GM18951 (cell line): Measurements from ENCODE around the gene PLPPR2.
A peak's percentile ranks its signal among the peaks of the same experiment; 100 is the strongest.
"Not testable (repeated sequence)": the region's sequence is repeated elsewhere in the genome, so short reads cannot be mapped to it uniquely, and the experiment has no call there.

Source experiments
- POLR2A ChIP-seq: IDR thresholded peaks from 4 replicates; pipeline ENCODE4 v1.6.1; 2011; ENCODE audit warnings: mild to moderate bottlenecking; ENCODE audit not compliant: insufficient read length, insufficient read depth; ENCODE audit errors: extremely low read depth
- in situ Hi-C: fragments of 300-500 bp; cut with MboI; formaldehyde crosslinking; loops from one replicate; pipeline ENCODE4 v1.12.0; 2022; ENCODE audit warnings: low sequenced_read_pairs, mixed read lengths, inconsistent platforms; ENCODE audit not compliant: unreplicated experiment

The PLPPR2 gene

GRCh38 chr19:11370744-11371143 lies 15.5 kb downstream of the PLPPR2 start:
- TF ChIP-seq POLR2A = no peak
- in situ Hi-C loops = no loop called here

- no peak for TF ChIP-seq POLR2A
- in situ Hi-C loops = no loop called here
These were observed 18.1 kb downstream of the PLPPR2 start for GRCh38 chr19:11373166-11373884.

- in situ Hi-C loops = no loop called here
- TF ChIP-seq POLR2A = no peak
These were observed 18.7 kb downstream of the PLPPR2 start for GRCh38 chr19:11373885-11374432.

GRCh38 chr19:11374433-11375142 lies 19.4 kb downstream of the PLPPR2 start, which contains the start of gene SWSAP1:
TSS of gene SWSAP1 (plus strand) at chr19:11374666. CDS start at chr19:11374681, 15 bp downstream.
- peak; percentile 83 for TF ChIP-seq POLR2A
- in situ Hi-C loops = no loop called here

DNA sequence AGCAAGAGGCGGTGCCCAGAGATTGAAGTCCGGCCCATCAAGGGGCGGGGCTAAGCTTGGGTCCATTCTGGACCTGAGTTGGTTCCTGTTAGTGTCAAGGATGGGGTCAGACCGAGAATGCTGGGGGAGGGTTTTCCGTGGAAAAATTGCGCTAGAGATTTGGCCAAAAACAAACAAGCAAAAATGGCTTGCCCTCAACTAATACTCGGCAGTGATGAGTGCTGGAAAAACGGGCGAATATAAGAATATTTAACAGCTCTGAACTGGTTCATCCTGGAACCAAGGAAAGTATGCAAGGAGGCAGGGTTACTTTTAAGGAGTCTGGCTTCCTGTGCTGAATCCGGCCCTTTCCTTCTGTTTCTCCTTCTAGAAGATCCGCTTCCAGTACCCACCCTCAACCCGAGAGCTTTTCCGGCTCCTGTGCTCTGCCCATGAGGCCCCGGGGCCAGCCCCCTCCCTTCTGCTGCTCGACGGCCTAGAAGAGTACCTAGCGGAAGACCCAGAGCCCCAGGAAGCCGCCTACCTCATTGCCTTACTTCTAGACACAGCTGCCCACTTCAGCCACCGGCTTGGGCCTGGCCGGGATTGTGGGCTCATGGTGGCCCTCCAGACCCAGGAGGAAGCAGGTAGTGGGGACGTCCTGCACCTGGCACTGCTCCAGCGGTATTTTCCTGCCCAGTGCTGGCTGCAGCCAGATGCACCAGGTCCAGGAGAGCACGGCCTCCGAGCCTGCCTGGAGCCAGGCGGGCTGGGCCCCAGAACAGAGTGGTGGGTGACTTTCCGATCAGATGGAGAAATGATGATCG lies 20.1 kb downstream of the PLPPR2 start:
- TF ChIP-seq POLR2A = peak; percentile 62
- in situ Hi-C loops = no loop called here

- in situ Hi-C loops = no loop called here
- TF ChIP-seq POLR2A = no peak
These were observed 22.0 kb downstream of the PLPPR2 start for GRCh38 chr19:11377237-11377636.

DNA sequence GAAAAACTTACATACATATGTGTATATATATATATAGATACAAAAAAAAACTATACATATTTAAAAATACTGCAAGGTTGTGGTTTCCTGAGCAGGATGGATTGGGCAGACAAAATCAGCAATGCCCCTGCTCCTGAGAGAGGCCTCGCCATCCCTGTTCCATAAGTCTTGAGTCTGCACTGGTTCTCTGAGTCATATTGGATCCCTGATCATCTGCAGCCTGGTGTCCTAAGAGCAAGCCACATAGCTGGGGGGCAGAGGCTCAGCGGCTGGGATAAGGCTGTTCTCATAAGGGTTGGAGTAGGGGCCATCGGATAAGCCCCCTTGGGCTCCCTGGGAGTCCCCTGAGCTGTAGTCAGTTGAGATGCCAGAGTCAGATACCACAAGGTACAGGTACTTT lies 22.5 kb downstream of the PLPPR2 start:
- no peak for TF ChIP-seq POLR2A
- in situ Hi-C loops = no loop called here

- TF ChIP-seq POLR2A = no peak
- in situ Hi-C loops = no loop called here
These were observed 23.3 kb downstream of the PLPPR2 start for GRCh38 chr19:11378319-11379189.

- in situ Hi-C loops = not testable (repeated sequence)
These were observed 24.1 kb downstream of the PLPPR2 start for GRCh38 chr19:11379269-11379845.

DNA sequence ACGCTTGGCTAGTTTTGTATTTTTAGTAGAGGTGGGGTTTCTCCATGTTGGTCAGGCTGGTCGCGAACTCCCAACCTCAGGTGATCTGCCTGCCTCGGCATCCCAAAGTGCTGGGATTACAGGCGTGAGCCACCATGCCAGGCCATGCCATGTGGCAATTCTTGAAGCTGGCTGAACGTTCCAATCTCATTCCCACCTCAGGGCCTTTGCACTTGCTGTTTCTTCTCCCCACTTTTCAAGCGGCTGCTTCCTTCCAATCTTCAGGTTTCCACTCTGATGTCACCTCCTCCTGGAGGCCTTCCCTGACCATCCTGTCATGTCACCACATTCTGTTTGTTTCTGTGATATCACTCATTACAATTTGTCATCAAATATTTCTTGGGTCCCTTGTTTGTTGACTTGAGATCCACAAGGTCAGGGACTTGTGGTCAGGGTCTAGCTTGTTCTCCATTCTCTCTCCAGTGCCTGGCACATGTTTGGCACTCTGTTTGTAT lies 24.7 kb downstream of the PLPPR2 start:
- in situ Hi-C loops = no loop called here
- TF ChIP-seq POLR2A = no peak

GRCh38 chr19:11380653-11381537 lies 25.7 kb downstream of the PLPPR2 start:
- in situ Hi-C loops = no loop called here
- TF ChIP-seq POLR2A = peak; percentile 89
